Measurements from ENCODE around the gene ESPNL.

DNA sequence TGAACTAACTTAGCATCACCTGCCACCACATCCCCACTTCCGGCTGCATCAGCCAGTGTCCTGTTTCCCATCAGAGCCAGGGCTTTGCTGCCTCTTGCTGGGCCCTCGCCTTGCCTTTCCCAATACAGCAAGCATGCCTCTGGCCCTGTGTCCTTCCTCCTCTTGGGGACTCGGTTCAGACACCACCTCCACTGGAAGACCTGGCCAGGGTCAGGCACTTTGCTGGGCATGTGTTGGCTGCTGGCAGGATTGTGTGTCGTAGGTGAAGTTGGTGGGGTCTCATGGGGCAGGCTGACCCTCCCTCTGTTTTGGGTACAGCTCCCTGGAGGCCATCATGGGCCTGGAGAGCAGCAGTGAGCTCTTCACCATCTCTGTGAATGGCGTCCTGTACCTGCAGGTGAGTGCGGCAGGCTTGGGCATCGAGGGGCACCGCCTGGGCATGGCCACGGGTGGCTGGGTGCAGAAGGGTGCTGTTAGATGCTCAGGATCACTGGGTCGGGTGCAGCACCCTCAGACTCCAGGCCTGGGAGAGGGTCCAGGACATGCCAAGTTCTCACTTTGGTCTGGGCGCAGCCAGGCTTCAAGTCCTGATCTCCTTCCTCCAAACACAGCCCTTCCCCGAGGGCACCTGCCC, 65.3 kb downstream of the ESPNL start:
- TF ChIP-seq, protein P1, sequence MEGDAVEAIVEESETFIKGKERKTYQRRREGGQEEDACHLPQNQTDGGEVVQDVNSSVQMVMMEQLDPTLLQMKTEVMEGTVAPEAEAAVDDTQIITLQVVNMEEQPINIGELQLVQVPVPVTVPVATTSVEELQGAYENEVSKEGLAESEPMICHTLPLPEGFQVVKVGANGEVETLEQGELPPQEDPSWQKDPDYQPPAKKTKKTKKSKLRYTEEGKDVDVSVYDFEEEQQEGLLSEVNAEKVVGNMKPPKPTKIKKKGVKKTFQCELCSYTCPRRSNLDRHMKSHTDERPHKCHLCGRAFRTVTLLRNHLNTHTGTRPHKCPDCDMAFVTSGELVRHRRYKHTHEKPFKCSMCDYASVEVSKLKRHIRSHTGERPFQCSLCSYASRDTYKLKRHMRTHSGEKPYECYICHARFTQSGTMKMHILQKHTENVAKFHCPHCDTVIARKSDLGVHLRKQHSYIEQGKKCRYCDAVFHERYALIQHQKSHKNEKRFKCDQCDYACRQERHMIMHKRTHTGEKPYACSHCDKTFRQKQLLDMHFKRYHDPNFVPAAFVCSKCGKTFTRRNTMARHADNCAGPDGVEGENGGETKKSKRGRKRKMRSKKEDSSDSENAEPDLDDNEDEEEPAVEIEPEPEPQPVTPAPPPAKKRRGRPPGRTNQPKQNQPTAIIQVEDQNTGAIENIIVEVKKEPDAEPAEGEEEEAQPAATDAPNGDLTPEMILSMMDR (IDR thresholded peaks at IDR 0.05; ENCODE audit: low read depth, low read length, poor library complexity, severe bottlenecking): no peak
- no peak for TF ChIP-seq EZH2phosphoT487 (IDR thresholded peaks at IDR 0.05; ENCODE audit: borderline replicate concordance, low read length)

Data from DOHH2 (cell line).